ENCODE measurements around the gene KRTAP4-11.
"Not testable (repeated sequence)": the region's sequence is repeated elsewhere in the genome, so short reads cannot be mapped to it uniquely, and the experiment has no call there.

KRTAP4-11 gene

GRCh38 chr17:41107941-41108450 lies 10.2 kb downstream of the KRTAP4-11 start:
- DNase-seq (ENCODE audit: low spot score in 2 of 2), result no peak
- ATAC-seq, result no peak
- H3K4me3 Mint-ChIP-seq, result no peak overlapping the region
- H3K27ac Mint-ChIP-seq, result no peak overlapping the region
- no peaks in the 10 kb centered on the region for H3K36me3 Mint-ChIP-seq
- H3K4me1 Mint-ChIP-seq, result no peaks in the 10 kb centered on the region
- H3K9me3 Mint-ChIP-seq, result no peaks in the 10 kb centered on the region

DNA sequence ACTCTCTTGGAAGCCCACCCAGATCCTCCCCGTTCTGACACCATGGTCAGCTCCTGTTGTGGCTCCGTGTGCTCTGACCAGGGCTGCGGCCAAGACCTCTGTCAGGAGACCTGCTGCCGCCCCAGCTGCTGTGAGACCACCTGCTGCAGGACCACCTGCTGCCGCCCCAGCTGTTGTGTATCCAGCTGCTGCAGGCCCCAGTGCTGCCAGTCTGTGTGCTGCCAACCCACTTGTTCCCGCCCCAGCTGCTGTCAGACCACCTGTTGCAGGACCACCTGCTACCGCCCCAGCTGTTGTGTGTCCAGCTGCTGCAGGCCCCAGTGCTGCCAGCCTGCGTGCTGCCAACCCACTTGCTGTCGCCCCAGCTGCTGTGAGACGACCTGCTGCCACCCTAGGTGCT lies 12.8 kb downstream of the KRTAP4-11 start, which contains the start of gene KRTAP4-9:
Gene KRTAP4-9 (plus strand): TSS at position 43 of the 400 bp plus-strand sequence. CDS start 0 bp downstream, at position 43.
- not testable (repeated sequence) for DNase-seq (ENCODE audit: low spot score in 2 of 2); ATAC-seq; H3K4me1 Mint-ChIP-seq; H3K27ac Mint-ChIP-seq; H3K36me3 Mint-ChIP-seq; H3K9me3 Mint-ChIP-seq; H3K4me3 Mint-ChIP-seq

GRCh38 chr17:41104386-41105038 lies 13.7 kb downstream of the KRTAP4-11 start:
- not testable (repeated sequence) for H3K36me3 Mint-ChIP-seq; H3K27ac Mint-ChIP-seq; H3K9me3 Mint-ChIP-seq; DNase-seq (ENCODE audit: low spot score in 2 of 2); H3K4me3 Mint-ChIP-seq; ATAC-seq; H3K4me1 Mint-ChIP-seq

DNA sequence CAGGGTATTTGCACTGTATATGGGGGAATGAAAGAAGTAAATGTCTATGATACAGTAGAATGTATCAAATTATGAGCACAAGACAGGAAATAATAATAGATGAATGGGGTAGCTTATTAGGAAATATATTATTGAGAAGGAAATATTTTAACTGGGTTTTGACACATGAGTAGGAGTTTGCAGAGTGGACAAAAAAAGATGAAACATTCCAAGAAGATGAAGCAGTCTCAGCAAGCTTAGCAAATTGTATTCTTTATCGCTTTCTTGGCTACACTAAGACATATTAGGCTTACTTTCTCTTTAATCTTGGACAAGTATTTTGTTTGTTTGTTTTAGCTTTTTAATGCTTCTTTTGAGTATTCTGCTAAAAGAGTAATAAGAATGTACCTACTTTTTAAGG lies 14.3 kb downstream of the KRTAP4-11 start:
- no peaks in the 10 kb centered on the region for H3K36me3 Mint-ChIP-seq
- no peaks in the 10 kb centered on the region for H3K9me3 Mint-ChIP-seq
- ATAC-seq (no peak), DNase-seq (ENCODE audit: low spot score in 2 of 2) (no peak)
- no peak overlapping the region for H3K4me3 Mint-ChIP-seq
- H3K27ac Mint-ChIP-seq, result no peak overlapping the region
- no peaks in the 10 kb centered on the region for H3K4me1 Mint-ChIP-seq

- H3K9me3 Mint-ChIP-seq, result no peaks in the 10 kb centered on the region
- no peak for DNase-seq (ENCODE audit: low spot score in 2 of 2)
- H3K27ac Mint-ChIP-seq, result no peak within 1 kb of the TSS
- no peak for ATAC-seq
- no peak within 1 kb of the TSS for H3K4me3 Mint-ChIP-seq
- H3K4me1 Mint-ChIP-seq, result no peaks in the 10 kb centered on the region
- H3K36me3 Mint-ChIP-seq, result no peaks in the 10 kb centered on the region
Measured at GRCh38 chr17:41101586-41102259, 16.4 kb downstream of the KRTAP4-11 start, which contains the start of gene KRTAP4-16. Gene KRTAP4-16 (minus strand): TSS chr17:41102209. CDS start chr17:41102209, 0 bp downstream.

GRCh38 chr17:41099682-41100480 lies 18.3 kb downstream of the KRTAP4-11 start:
- H3K27ac Mint-ChIP-seq; DNase-seq (ENCODE audit: low spot score in 2 of 2); H3K4me3 Mint-ChIP-seq; H3K4me1 Mint-ChIP-seq; ATAC-seq; H3K9me3 Mint-ChIP-seq; H3K36me3 Mint-ChIP-seq: not testable (repeated sequence)

GRCh38 chr17:41098481-41098880 lies 19.7 kb downstream of the KRTAP4-11 start:
- Mint-ChIP-seq H3K4me1 (no peaks in the 10 kb centered on the region), H3K36me3 (no peaks in the 10 kb centered on the region), H3K9me3 (no peaks in the 10 kb centered on the region), H3K4me3 (no peak overlapping the region), H3K27ac (no peak overlapping the region)
- DNase-seq (ENCODE audit: low spot score in 2 of 2) (no peak), ATAC-seq (no peak)

- Mint-ChIP-seq H3K27ac (no peak within 1 kb of the TSS), H3K4me1 (no peaks in the 10 kb centered on the region), H3K4me3 (no peak within 1 kb of the TSS), H3K9me3 (no peaks in the 10 kb centered on the region), H3K36me3 (no peaks in the 10 kb centered on the region)
- ATAC-seq (no peak), DNase-seq (ENCODE audit: low spot score in 2 of 2) (no peak)
Measured at GRCh38 chr17:41098042-41098441, 20.1 kb downstream of the KRTAP4-11 start, which contains the start of gene KRTAP4-8. Gene KRTAP4-8 (minus strand): TSS chr17:41098142. CDS start chr17:41098084, 58 bp downstream.

DNA sequence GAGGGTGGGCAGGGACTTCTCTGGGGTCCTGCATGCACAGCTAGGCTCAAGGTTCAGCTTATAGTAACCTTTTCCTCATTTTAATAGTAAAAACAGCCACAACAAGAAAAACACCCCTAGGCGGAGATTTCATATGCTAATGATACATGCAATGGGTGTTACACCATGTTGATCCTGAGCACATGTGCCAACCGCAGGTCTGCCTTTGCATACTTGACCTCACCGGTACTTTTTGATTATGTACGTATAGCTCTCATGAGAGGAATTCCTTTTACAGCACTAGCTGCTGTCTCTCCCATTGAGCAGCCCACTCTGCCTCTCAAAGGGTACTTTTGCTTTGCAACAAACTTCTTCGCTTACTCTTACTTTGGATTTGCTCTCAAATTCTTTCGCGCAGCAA lies 22.1 kb downstream of the KRTAP4-11 start:
- Mint-ChIP-seq H3K27ac (no peak overlapping the region), H3K9me3 (no peaks in the 10 kb centered on the region), H3K4me3 (no peak overlapping the region), H3K36me3 (no peaks in the 10 kb centered on the region), H3K4me1 (no peaks in the 10 kb centered on the region)
- DNase-seq (ENCODE audit: low spot score in 2 of 2) (no peak), ATAC-seq (no peak)

DNA sequence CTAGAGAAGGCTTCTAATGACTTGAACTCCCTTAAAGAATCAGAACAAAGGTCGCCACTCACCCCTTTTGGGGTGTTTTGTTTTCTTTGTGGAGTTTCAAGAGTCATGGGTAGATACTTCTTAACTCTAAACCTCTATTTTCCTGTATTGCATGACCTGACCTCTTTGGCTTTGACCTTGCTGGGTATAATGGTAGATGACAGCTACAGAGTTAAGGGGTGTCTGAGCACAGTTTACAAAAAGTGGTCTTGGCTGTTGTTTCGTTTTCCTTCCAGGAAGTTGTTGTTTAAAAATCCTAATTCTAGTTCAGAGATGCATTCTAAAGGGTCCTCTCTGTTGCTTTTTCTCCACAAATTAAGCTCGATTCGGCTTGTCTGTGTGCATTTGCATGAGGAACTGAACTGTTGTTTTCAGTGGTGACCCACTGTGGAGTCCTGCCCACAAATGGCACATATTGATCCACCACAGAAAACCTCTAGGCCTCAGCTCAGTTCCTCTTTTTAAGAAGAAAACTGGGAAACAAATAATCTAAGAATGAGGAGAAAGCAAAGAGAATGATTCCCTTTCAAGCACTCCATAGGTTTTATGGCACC lies 29.3 kb downstream of the KRTAP4-11 start:
- not testable (repeated sequence) for DNase-seq (ENCODE audit: low spot score in 2 of 2); H3K36me3 Mint-ChIP-seq; ATAC-seq; H3K4me1 Mint-ChIP-seq; H3K4me3 Mint-ChIP-seq; H3K27ac Mint-ChIP-seq; H3K9me3 Mint-ChIP-seq

DNA sequence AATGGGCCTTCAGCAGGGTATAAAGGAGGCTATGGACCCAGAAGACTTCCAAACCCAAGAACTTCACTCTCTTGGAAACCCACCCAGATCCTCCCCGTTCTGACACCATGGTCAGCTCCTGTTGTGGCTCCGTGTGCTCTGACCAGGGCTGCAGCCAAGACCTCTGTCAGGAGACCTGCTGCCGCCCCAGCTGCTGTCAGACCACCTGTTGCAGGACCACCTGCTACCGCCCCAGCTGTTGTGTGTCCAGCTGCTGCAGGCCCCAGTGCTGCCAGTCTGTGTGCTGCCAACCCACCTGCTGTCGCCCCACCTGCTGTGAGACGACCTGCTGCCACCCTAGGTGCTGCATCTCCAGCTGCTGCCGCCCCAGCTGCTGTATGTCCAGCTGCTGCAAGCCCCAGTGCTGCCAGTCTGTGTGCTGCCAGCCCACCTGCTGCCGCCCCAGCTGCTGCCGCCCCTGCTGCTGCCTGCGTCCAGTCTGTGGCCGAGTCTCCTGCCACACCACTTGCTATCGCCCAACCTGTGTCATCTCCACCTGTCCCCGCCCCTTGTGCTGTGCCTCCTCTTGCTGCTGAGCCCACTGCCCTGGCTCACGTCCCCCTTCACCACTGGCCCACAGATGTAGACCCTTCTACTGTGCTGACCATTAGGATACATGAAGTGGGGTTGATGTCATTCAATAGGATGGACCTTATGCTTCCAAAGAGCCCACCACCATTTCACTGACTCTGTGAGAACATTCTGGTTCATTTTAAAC lies 33.9 kb downstream of the KRTAP4-11 start, which contains the start of gene KRTAP4-7:
Gene KRTAP4-7 (plus strand): TSS at position 51 of the 757 bp plus-strand sequence. CDS start 57 bp downstream, at position 108.
- H3K36me3 Mint-ChIP-seq; DNase-seq (ENCODE audit: low spot score in 2 of 2); H3K9me3 Mint-ChIP-seq; H3K4me1 Mint-ChIP-seq; ATAC-seq; H3K27ac Mint-ChIP-seq; H3K4me3 Mint-ChIP-seq: not testable (repeated sequence)

DNA sequence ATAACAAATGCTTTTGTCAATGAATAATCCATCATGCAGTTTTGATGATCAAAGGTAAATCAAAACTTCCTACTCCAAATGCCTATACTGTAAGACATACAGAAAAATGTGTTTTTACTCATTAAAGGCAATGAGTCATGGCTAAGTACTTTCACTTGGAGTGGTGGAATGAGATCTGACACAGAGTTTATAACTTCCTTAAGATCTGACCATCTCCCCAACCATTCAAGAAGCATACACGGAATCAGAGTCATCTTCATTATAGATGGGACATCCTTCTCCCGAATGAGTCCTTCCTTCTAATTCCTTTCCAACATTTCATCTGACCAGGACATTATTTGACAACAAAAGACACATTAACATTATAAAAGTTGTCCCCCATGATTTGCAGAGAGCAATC lies 34.7 kb downstream of the KRTAP4-11 start:
- DNase-seq (ENCODE audit: low spot score in 2 of 2); ATAC-seq: not testable (repeated sequence)

DNA sequence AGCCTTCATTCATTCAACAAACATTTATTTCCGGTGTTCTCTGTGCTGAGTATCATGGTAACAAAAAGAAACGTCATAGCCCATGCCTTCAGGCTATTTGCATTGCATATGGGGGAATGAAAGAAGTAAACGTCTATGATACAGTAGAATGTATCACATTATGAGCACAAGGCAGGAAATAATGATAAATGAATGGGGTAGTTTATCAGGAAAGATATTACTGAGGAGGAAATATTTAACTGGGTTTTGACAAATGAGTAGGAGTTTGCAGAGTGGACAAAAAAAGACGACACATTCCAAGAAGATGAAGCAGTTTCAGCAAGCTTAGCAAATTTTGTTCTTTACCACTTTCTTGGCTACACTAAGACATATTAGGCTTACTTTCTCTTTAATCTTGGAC lies 35.5 kb downstream of the KRTAP4-11 start:
- Mint-ChIP-seq H3K4me1 (no peaks in the 10 kb centered on the region), H3K4me3 (no peak overlapping the region), H3K36me3 (no peaks in the 10 kb centered on the region), H3K9me3 (no peaks in the 10 kb centered on the region), H3K27ac (no peak overlapping the region)
- ATAC-seq (no peak), DNase-seq (ENCODE audit: low spot score in 2 of 2) (no peak)

More for the DNA sequence above, 34.7 kb downstream of the KRTAP4-11 start:
- not testable (repeated sequence) for H3K36me3 Mint-ChIP-seq, H3K4me1 Mint-ChIP-seq, H3K9me3 Mint-ChIP-seq, H3K27ac Mint-ChIP-seq, H3K4me3 Mint-ChIP-seq

DNA sequence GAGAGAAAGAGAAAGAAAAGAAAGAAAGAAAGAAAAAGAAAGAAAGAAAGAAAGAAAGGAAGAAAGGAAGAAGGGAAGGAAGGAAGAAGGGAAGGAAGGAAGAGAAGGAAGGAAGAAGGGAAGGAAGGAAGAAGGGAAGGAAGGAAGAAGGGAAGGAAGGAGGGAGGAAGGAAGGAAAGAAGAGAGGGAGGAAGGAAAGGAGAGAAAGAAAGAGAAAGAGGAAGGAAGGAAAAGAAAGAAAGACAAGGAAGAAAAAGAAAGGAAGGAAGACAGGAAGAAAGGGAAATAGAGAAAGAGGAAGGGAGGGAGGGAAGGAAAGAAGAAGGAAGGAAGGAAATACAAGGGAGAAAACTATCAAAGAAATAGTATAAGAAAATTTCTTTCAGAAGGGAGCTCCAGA lies 41.4 kb downstream of the KRTAP4-11 start:
- Mint-ChIP-seq H3K36me3 (no peaks in the 10 kb centered on the region), H3K4me3 (no peak overlapping the region), H3K9me3 (no peaks in the 10 kb centered on the region), H3K4me1 (no peaks in the 10 kb centered on the region), H3K27ac (no peak overlapping the region)
- DNase-seq (ENCODE audit: low spot score in 2 of 2) (no peak), ATAC-seq (no peak)
